ENCODE results near the gene PLCZ1.

- TF ChIP-seq CTCF (IDR thresholded peaks at IDR 0.05) = no peak
- TF ChIP-seq POLR2AphosphoS5 (IDR thresholded peaks at IDR 0.05) = no peak
Observed at GRCh38 chr12:18652596-18652995, 85.2 kb downstream of the PLCZ1 start.
